DOHH2 (cell line): ENCODE measurements around the gene POLA1.

Experiments used
- H3F3A ChIP-seq: fragments of 200-600 bp; sonication (generic), shearing (Covaris generic); 2 replicates; pipeline ENCODE4 v1.6.0; 2016; ENCODE audit warnings: antibody characterized with exemption, mild to moderate bottlenecking; ENCODE audit not compliant: control insufficient read depth, insufficient read depth
- H3K27ac ChIP-seq: fragments of 200-600 bp; sonication (generic); 2 replicates; pipeline ENCODE4 v1.5.1; 2014; ENCODE audit warnings: low read depth, mild to moderate bottlenecking, low read length, moderate library complexity
- H3K27me3 ChIP-seq: fragments of 200-600 bp; sonication (generic); 2 replicates; pipeline ENCODE4 v1.6.1; 2014; ENCODE audit warnings: mild to moderate bottlenecking, low read length, mixed read lengths; ENCODE audit not compliant: control insufficient read depth
- H3K36me3 ChIP-seq: fragments of 200-600 bp; sonication (generic); 2 replicates; pipeline ENCODE4 v1.6.1; 2014; ENCODE audit warnings: mild to moderate bottlenecking, low read length, moderate library complexity, mixed read lengths; ENCODE audit not compliant: control insufficient read depth
- H3K4me1 ChIP-seq: fragments of 200-600 bp; sonication (generic); 2 replicates; pipeline ENCODE4 v1.6.1; 2014; ENCODE audit warnings: mild to moderate bottlenecking, low read length, mixed read lengths; ENCODE audit not compliant: control insufficient read depth
- H3K4me2 ChIP-seq: fragments of 200-600 bp; sonication (generic); 2 replicates; pipeline ENCODE4 v1.6.0; 2014; ENCODE audit warnings: mild to moderate bottlenecking, low read length, moderate library complexity
- H3K4me3 ChIP-seq: fragments of 200-600 bp; sonication (generic); 2 replicates; pipeline ENCODE4 v1.5.1; 2014; ENCODE audit warnings: mild to moderate bottlenecking, low read length, mixed read lengths
- H3K79me2 ChIP-seq: fragments of 200-600 bp; sonication (generic); 2 replicates; pipeline ENCODE4 v1.6.1; 2014; ENCODE audit warnings: mild to moderate bottlenecking, low read length, mixed read lengths; ENCODE audit not compliant: control insufficient read depth
- H3K9me2 ChIP-seq: fragments of 200-600 bp; sonication (generic); replicated peaks from 2 replicates; pipeline ENCODE4 v1.6.1; 2014; ENCODE audit warnings: mild to moderate bottlenecking, low read length, mixed read lengths; ENCODE audit not compliant: control insufficient read depth
- H3K9me3 ChIP-seq: fragments of 200-600 bp; sonication (generic); 2 replicates; pipeline ENCODE4 v1.6.1; 2014; ENCODE audit warnings: antibody characterized with exemption, low read length, mixed read lengths; ENCODE audit not compliant: control insufficient read depth, insufficient read depth
- H4K20me1 ChIP-seq: fragments of 200-600 bp; sonication (generic); 2 replicates; pipeline ENCODE4 v1.6.0; 2014; ENCODE audit warnings: low read depth, mild to moderate bottlenecking, antibody characterized with exemption, low read length, moderate library complexity; ENCODE audit not compliant: control insufficient read depth, insufficient read depth
- CTCF ChIP-seq: fragments of 200-600 bp; sonication (generic); IDR thresholded peaks from one replicate; pipeline ENCODE4 v1.5.1; 2014; ENCODE audit warnings: antibody characterized with exemption, mild to moderate bottlenecking, low read depth, low read length; ENCODE audit not compliant: poor library complexity, severe bottlenecking
- EZH2phosphoT487 ChIP-seq: fragments of 200-600 bp; sonication (generic); IDR thresholded peaks from 2 replicates; pipeline ENCODE4 v1.6.1; 2017; ENCODE audit warnings: borderline replicate concordance, mild to moderate bottlenecking, antibody characterized with exemption, low read length, moderate library complexity, mixed read lengths

The POLA1 gene

GRCh38 chrX:24759786-24760185, 66.1 kb downstream of the POLA1 start:
- no peak overlapping the region for H3K4me2 ChIP-seq
- no peaks in the 10 kb centered on the region for H3K79me2 ChIP-seq
- no peak overlapping the region for H3K4me3 ChIP-seq
- H3K27me3 ChIP-seq = no peaks in the 10 kb centered on the region
- no peaks in the 10 kb centered on the region for H3F3A ChIP-seq
- H3K36me3 ChIP-seq = peaks cover 57% of the 10 kb centered on the region
- no peak overlapping the region for H3K27ac ChIP-seq
- no peaks in the 10 kb centered on the region for H3K9me3 ChIP-seq
- H4K20me1 ChIP-seq = no peaks in the 10 kb centered on the region
- H3K4me1 ChIP-seq = no peaks in the 10 kb centered on the region
- H3K9me2 ChIP-seq = no peaks in the 10 kb centered on the region
- no peak for TF ChIP-seq EZH2phosphoT487
- TF ChIP-seq CTCF = no peak

- Histone ChIP-seq H3K9me3 (no peaks in the 10 kb centered on the region), H3K36me3 (peaks cover 53% of the 10 kb centered on the region), H4K20me1 (no peaks in the 10 kb centered on the region), H3K4me3 (no peak overlapping the region), H3K4me1 (no peaks in the 10 kb centered on the region), H3K4me2 (no peak overlapping the region), H3K9me2 (no peaks in the 10 kb centered on the region), H3F3A (no peaks in the 10 kb centered on the region), H3K27ac (no peak overlapping the region), H3K79me2 (no peaks in the 10 kb centered on the region), H3K27me3 (no peaks in the 10 kb centered on the region)
- no peak for TF ChIP-seq EZH2phosphoT487
- TF ChIP-seq CTCF = no peak
Measured at GRCh38 chrX:24760363-24761000, 66.8 kb downstream of the POLA1 start.

- Histone ChIP-seq H3K4me1 (no peaks in the 10 kb centered on the region), H3K9me3 (no peaks in the 10 kb centered on the region), H3K36me3 (peaks cover 54% of the 10 kb centered on the region), H3K79me2 (no peaks in the 10 kb centered on the region), H3K27me3 (no peaks in the 10 kb centered on the region), H3F3A (no peaks in the 10 kb centered on the region), H4K20me1 (no peaks in the 10 kb centered on the region), H3K27ac (no peak overlapping the region), H3K4me3 (no peak overlapping the region), H3K4me2 (no peak overlapping the region), H3K9me2 (no peaks in the 10 kb centered on the region)
- TF ChIP-seq EZH2phosphoT487 (no peak), CTCF (no peak)
Measured at GRCh38 chrX:24761306-24761705, 67.6 kb downstream of the POLA1 start.
